ENCODE data around the gene LASP1NB.

GRCh38 chr17:38879878-38880665, 45.3 kb upstream of the LASP1NB start:
- no peak for TF ChIP-seq CTCF (IDR thresholded peaks at IDR 0.05)
- no peak for TF ChIP-seq POLR2A (IDR thresholded peaks at IDR 0.05)
- peak in 1 of 2 donors; percentile 54 for TF ChIP-seq EP300 (IDR thresholded peaks at IDR 0.05)

All from tibial nerve (tissue), 4 donors.